ENCODE measurements around the gene PFDN2.

The PFDN2 gene

GRCh38 chr1:161117759-161118581 lies at the start of gene PFDN2, which contains the start of gene NIT1:
PFDN2 (minus strand) TSS chr1:161118037; CDS start chr1:161118026, 11 bp downstream.
NIT1 (plus strand) TSS chr1:161118105; CDS start chr1:161118177, 72 bp downstream.
- DNase-seq (ENCODE audit: low read depth, low spot score) = no peak

- DNase-seq (ENCODE audit: low read depth, low spot score) = no peak
Measured at GRCh38 chr1:161166669-161167548, 49.1 kb upstream of the PFDN2 start.

- peak; percentile 94 for DNase-seq (ENCODE audit: low read depth, low spot score)
Measured at GRCh38 chr1:161165742-161166668, 48.2 kb upstream of the PFDN2 start, which contains the start of gene PPOX. PPOX (plus strand) TSS chr1:161166426; CDS start chr1:161166848, 422 bp downstream.

DNA sequence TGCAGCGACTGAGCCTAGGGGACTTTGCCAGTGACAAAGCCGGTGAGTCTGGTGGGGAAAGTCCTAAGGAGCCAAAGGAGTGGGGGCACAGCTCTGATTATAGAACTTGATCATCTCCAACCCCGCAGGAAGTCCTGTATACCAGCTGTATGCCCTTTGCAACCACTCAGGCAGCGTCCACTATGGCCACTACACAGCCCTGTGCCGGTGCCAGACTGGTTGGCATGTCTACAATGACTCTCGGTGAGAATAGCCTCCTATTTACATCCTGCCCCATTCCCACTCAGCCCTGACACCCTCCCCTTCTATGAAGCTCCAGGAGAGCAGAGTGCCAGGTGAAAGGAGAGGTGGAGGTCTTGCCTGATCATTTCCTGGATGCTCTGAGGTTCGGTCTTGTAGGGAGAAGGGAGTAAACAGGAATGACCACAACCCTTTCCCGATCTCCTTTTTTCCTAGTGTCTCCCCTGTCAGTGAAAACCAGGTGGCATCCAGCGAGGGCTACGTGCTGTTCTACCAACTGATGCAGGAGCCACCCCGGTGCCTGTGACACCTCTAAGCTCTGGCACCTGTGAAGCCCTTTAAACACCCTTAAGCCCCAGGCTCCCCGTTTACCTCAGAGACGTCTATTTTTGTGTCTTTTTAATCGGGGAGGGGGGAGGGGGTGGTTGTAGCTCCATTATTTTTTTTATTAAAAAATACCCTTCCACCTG lies 47.2 kb upstream of the PFDN2 start:
- no peak for DNase-seq (ENCODE audit: low read depth, low spot score)

- DNase-seq (ENCODE audit: low read depth, low spot score) = no peak
Measured at GRCh38 chr1:161163793-161164192, 46.0 kb upstream of the PFDN2 start.

- DNase-seq (ENCODE audit: low read depth, low spot score) = no peak
Measured at GRCh38 chr1:161162806-161163205, 45.0 kb upstream of the PFDN2 start.

DNA sequence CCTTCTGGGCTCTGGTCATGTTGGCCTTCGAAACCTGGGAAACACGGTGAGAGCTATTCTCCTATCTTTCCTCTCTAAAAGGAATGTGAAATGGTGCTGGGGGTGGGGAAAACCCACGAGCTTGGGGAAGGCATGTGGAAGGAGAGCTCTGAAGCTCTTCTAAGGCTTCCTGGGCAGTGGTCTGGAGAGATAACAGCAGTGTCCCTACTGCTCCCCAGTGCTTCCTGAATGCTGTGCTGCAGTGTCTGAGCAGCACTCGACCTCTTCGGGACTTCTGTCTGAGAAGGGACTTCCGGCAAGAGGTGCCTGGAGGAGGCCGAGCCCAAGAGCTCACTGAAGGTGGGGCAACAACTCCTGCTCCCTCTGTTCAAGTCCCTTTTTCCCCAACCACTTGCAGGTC lies 44.2 kb upstream of the PFDN2 start:
- no peak for DNase-seq (ENCODE audit: low read depth, low spot score)

DNA sequence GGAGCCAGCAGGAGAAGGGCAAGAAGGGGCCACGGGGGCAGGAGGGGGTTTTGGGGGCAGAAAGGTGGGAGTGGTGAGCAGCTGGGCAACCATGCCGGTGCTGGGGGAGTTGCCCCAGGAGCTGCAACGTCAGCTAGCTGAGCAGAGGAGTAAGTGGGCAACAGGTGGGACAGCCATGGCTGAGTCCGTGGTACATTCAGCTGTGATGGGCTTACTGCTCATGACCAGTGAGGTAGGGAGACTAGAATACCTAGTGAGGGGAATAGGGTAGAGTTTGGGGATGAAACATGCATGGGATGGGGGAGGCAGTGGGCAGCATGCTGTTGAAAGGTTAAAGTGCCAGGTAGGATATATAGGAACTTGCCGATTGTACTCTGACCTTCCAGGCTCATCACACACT lies 43.8 kb upstream of the PFDN2 start:
- DNase-seq (ENCODE audit: low read depth, low spot score) = no peak

DNA sequence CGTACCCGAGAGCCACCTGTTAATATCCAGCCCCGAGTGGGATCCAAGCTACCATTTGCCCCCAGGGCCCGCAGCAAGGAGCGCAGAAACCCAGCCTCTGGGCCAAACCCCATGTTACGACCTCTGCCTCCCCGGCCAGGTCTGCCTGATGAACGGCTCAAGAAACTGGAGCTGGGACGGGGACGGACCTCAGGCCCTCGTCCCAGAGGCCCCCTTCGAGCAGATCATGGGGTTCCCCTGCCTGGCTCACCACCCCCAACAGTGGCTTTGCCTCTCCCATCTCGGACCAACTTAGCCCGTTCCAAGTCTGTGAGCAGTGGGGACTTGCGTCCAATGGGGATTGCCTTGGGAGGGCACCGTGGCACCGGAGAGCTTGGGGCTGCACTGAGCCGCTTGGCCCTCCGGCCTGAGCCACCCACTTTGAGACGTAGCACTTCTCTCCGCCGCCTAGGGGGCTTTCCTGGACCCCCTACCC lies 42.9 kb upstream of the PFDN2 start:
- DNase-seq (ENCODE audit: low read depth, low spot score) = no peak

DNA sequence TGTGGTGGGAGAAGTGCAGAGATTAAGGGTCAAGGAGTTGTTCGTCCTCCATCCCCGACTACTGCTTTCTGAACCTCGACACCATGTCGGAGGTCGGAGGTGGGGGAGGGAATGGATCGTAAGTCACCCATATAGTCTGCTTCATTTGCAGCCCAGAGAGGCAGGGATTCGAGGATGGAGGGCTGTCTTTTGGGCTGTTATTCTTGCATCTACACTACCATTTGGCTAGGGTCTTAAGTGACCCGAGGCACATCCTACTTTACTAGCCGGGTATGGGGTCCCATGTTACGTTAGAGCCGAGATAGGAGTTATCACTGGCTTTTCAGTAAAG lies 42.0 kb upstream of the PFDN2 start:
- DNase-seq (ENCODE audit: low read depth, low spot score) = no peak

- peak; percentile 53 for DNase-seq (ENCODE audit: low read depth, low spot score)
Measured at GRCh38 chr1:161159087-161159912, 41.5 kb upstream of the PFDN2 start, which contains the start of gene USP21. USP21 (plus strand) TSS chr1:161159500; CDS start chr1:161160641, 1,141 bp downstream.

DNA sequence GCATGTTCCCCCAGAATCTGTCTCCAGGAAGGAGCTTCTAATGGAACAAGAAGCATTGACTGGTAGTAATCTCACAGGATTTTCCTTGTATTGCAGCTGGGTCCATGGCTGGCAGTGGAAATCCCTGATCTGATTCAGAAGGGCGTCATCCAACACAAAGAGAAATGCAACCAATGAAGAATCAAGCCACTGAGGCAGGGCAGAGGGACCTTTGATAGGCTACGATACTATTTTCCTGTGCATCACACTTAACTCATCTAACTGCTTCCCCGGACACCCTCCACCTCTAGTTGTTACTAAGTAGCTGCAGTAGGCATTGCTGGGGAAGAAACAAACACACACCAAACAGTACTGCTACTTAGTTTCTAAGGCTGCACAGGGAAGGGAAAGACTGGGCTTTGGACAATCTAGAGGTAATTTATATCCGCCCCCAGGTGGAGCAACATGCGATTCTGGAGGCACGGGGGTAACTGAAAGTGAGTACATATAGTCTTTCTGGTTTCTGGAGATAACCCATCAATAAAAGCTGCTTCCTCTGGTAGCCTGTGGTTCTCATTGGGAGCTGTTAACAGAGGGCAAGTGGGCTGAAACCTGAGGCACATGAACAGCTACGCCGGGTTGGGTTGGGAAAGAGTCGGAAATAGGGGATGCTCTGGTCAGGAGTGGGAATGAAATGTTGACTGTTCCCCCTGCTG lies 40.6 kb upstream of the PFDN2 start:
- no peak for DNase-seq (ENCODE audit: low read depth, low spot score)

GRCh38 chr1:161157867-161158266 lies 40.0 kb upstream of the PFDN2 start:
- DNase-seq (ENCODE audit: low read depth, low spot score) = no peak

GRCh38 chr1:161153682-161154337 lies 36.0 kb upstream of the PFDN2 start, which contains the start of gene UFC1:
UFC1 (plus strand) TSS chr1:161153978; CDS start chr1:161153998, 20 bp downstream.
- DNase-seq (ENCODE audit: low read depth, low spot score) = peak; percentile 78

DNA sequence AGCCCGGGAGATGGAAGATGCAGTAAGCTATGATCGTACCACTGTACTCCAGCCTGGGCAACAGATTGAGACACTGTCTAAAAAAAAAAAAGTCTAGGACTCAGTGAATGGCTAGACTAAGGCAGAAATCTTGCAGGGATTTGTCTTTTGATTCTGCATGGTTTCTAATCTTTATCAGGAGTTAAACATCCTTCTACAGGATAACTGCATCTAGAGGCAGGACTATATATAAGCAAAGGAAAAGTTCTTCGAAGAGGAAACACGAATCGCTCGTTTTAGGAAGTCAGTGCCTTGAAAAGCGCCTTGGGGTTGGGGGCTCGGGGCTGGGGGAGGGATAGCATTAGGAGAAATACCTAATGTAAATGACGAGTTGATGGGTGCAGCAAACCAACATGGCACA lies 35.3 kb upstream of the PFDN2 start:
- DNase-seq (ENCODE audit: low read depth, low spot score) = no peak

DNA sequence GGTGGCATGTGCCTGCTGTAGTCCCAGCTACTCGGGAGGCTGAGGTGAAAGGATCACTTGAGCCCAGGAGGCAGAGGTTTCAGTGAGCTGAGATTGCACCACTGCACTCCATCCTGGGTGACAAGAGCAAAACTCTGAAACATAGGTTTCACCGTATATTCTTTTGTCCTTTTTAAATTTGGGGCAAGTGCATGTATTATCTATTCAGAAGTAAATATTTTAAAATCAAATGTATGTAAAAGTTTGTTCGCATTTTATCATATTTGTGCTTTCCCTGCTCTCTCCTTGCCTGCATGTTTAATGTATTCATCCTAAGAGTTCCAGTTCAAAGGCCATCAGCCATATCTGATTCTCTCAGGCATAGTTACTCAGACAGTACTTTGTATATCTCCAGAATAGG lies 28.0 kb upstream of the PFDN2 start:
- DNase-seq (ENCODE audit: low read depth, low spot score) = no peak

GRCh38 chr1:161140755-161141400 lies 23.0 kb upstream of the PFDN2 start:
- DNase-seq (ENCODE audit: low read depth, low spot score) = no peak

GRCh38 chr1:161139766-161140165 lies 21.9 kb upstream of the PFDN2 start:
- DNase-seq (ENCODE audit: low read depth, low spot score) = no peak
